Chondrocyte (in vitro differentiated cells): Measurements from ENCODE around the gene ASS1. TPM values are rescaled to one million over a fixed set of nuclear protein-coding genes. Genes with fewer than 3 reads are reported as not detected.

Experiments
- DNase-seq: peaks from one replicate; pipeline ENCODE4 v3.0.0; 2021; ENCODE audit warnings: mixed read lengths, low spot score
- H3K27ac Mint-ChIP-seq: one replicate; pipeline ENCODE4 v1.8.0; 2021; ENCODE audit warnings: mild to moderate bottlenecking, moderate library complexity, mixed read lengths; ENCODE audit not compliant: unreplicated experiment
- H3K27me3 Mint-ChIP-seq: 2 replicates; pipeline ENCODE4 v1.8.0; 2021; ENCODE audit warnings: low read depth, mixed read lengths
- H3K36me3 Mint-ChIP-seq: 2 replicates; pipeline ENCODE4 v1.8.0; 2021; ENCODE audit warnings: low read depth, mixed read lengths
- H3K4me1 Mint-ChIP-seq: 2 replicates; pipeline ENCODE4 v1.8.0; 2021; ENCODE audit warnings: low read depth, mild to moderate bottlenecking, mixed read lengths
- H3K4me3 Mint-ChIP-seq: one replicate; pipeline ENCODE4 v1.8.0; 2021; ENCODE audit warnings: mild to moderate bottlenecking, moderate library complexity, mixed read lengths; ENCODE audit not compliant: unreplicated experiment
- H3K9me3 Mint-ChIP-seq: 2 replicates; pipeline ENCODE4 v1.8.0; 2021; ENCODE audit warnings: low read depth, mixed read lengths
- total RNA-seq: library from RNA; stranded (reverse); gene quantifications from 3 replicates; pipeline ENCODE4 v1.2.1, GENCODE V29; 2021
- TF ChIP-seq, protein P1 (sequence below): fragments of 200-600 bp; sonication (generic); IDR thresholded peaks from 2 replicates; pipeline ENCODE4 v1.5.0; 2021; ENCODE audit warnings: antibody characterized with exemption, mild to moderate bottlenecking, moderate library complexity

The ASS1 gene
- total RNA-seq, 1 donor from 2014 or later: 193 TPM

DNA sequence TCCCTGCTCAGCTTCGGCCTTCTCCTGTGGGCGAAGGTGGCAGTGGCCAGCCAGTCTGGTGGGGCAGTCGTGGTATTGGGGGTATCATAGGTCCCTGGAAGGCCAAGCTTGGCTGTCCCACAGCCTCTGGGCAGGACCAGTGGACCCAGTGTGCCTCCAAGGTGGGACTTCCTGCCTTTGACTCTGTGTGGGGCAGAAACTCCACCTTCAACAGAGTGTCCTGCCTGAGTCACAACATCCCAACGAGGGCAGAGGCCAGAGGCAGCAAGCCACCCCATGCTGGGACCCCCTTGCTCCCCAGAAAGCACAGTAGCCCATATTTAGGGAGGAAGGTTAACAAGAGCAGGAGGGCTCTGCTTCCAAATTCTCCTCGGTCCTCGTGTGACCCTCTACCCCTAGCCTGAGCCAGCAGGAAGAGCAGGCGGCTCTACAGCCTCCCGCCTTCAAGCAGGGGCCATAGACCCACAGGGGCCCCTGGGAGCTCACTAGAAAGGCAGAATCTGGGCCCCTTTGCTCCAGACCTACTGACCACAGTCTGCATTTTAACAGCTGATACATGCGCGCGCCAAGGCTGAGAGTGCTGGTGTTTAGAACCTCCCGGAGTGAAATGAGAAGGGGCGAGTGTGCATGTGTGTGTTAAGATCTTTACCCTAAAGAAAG is 83.0 kb downstream of the ASS1 start:
- Mint-ChIP-seq H3K4me3 (no peak overlapping the region), H3K4me1 (no peaks in the 10 kb centered on the region), H3K36me3 (no peaks in the 10 kb centered on the region), H3K27ac (no peak overlapping the region), H3K27me3 (peaks cover 43% of the 10 kb centered on the region), H3K9me3 (no peaks in the 10 kb centered on the region)
- TF ChIP-seq, protein P1, sequence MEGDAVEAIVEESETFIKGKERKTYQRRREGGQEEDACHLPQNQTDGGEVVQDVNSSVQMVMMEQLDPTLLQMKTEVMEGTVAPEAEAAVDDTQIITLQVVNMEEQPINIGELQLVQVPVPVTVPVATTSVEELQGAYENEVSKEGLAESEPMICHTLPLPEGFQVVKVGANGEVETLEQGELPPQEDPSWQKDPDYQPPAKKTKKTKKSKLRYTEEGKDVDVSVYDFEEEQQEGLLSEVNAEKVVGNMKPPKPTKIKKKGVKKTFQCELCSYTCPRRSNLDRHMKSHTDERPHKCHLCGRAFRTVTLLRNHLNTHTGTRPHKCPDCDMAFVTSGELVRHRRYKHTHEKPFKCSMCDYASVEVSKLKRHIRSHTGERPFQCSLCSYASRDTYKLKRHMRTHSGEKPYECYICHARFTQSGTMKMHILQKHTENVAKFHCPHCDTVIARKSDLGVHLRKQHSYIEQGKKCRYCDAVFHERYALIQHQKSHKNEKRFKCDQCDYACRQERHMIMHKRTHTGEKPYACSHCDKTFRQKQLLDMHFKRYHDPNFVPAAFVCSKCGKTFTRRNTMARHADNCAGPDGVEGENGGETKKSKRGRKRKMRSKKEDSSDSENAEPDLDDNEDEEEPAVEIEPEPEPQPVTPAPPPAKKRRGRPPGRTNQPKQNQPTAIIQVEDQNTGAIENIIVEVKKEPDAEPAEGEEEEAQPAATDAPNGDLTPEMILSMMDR: no peak
- no peak for DNase-seq

DNA sequence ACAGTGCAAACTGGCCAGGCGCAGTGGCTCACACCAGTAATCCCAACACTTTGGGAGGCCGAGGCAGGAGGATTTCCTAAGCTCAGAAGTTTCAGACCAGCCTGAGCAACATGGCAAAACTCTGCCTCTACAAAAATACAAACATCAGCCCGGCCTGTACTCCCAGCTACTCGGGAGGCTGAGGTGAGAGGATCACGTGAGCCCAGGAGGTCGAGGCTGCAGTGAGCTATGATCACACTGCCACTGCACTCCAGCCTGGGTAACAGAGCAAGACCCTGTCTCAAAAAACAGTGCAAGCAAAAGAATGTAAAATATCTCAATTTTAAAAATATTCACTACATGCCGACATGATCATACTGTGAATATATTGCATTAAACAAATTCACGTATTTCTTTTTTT is 83.9 kb downstream of the ASS1 start:
- no peaks in the 10 kb centered on the region for H3K36me3 Mint-ChIP-seq
- no peak overlapping the region for H3K27ac Mint-ChIP-seq
- TF ChIP-seq, protein P1: no peak
- H3K27me3 Mint-ChIP-seq: peaks cover 39% of the 10 kb centered on the region
- no peak overlapping the region for H3K4me3 Mint-ChIP-seq
- no peak for DNase-seq
- no peaks in the 10 kb centered on the region for H3K4me1 Mint-ChIP-seq
- H3K9me3 Mint-ChIP-seq: no peaks in the 10 kb centered on the region

DNA sequence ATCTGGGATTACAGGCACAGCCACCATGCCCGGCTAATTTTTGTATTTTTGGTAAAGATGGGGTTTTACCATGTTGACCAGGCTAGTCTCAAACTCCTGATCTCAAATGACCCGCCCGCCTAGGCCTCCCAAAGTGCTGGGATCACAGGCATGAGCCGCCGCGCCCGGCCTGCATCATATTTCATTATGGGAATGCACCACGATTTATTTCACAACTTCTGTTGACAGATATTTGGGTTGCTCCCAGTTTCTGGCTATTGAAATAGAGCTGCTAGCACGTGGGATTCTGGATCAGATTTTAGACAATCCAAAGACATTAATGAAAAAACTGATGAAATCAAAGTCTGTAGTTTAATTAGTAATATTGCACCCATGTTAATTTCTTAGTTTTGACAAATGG is 86.2 kb downstream of the ASS1 start:
- Mint-ChIP-seq H3K4me3 (no peak overlapping the region), H3K9me3 (no peaks in the 10 kb centered on the region), H3K36me3 (peaks cover 1% of the 10 kb centered on the region), H3K27me3 (peaks cover 44% of the 10 kb centered on the region), H3K4me1 (no peaks in the 10 kb centered on the region), H3K27ac (no peak overlapping the region)
- no peak for DNase-seq
- TF ChIP-seq, protein P1: no peak

DNA sequence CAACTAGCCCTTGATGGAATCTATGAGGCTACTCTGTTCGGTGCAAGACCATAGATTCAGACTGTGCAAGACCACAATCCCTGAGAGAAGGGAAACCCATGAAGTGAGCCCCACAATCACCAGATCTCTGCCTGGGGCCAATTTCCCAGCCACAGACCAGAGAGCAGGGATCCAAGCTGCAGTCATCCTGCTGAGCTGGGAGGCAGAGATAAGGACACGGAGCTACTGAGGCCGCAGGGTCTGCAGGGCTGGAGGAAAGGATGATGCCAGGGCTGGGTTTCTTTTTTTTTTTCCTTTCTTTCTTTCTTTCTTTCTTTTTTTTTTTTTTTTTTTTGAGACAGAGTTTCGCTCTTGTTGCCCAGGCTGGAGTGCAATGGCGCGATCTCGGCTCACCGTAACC is 86.9 kb downstream of the ASS1 start:
- no peaks in the 10 kb centered on the region for H3K4me1 Mint-ChIP-seq
- H3K27me3 Mint-ChIP-seq: peaks cover 46% of the 10 kb centered on the region
- H3K9me3 Mint-ChIP-seq: no peaks in the 10 kb centered on the region
- H3K27ac Mint-ChIP-seq: no peak overlapping the region
- no peak overlapping the region for H3K4me3 Mint-ChIP-seq
- TF ChIP-seq, protein P1: no peak
- peaks cover 1% of the 10 kb centered on the region for H3K36me3 Mint-ChIP-seq
- DNase-seq: no peak

DNA sequence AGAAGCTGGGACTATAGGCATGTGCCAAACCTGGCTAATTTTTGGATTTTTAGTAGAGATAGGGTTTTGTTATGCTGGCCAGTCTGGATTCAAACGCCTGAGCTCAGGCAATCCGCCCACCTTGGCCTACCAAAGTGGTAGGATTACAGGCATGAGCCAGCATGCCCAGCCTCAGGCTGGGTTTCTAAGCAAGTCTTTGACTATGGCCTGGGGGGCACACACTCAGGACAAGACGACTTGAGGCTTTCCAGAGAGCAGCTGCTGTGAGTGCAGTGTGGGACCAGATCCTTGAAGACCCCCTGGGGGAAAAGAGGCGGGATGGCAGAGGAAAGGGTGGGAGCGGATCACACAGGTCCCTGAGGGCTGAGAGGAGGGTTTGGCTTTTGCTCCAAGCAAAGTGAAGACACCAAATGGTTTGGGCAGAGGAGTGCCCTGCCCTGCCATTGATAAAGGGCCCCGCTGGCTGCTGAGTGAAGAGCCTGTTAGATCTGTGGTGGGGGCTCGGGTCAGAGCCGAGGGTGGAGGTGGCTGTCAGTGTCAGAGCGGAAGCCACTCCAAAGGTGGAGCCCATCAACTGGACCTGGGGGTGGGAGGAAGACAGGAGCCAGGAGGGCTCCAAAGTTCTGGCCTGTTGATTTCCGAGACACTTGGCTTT is 87.8 kb downstream of the ASS1 start:
- H3K4me3 Mint-ChIP-seq: no peak overlapping the region
- peaks cover 45% of the 10 kb centered on the region for H3K27me3 Mint-ChIP-seq
- H3K4me1 Mint-ChIP-seq: peaks cover 2% of the 10 kb centered on the region
- no peak overlapping the region for H3K27ac Mint-ChIP-seq
- H3K36me3 Mint-ChIP-seq: peaks cover 1% of the 10 kb centered on the region
- TF ChIP-seq, protein P1: no peak
- no peaks in the 10 kb centered on the region for H3K9me3 Mint-ChIP-seq
- no peak for DNase-seq
